GM10248 (cell line): ENCODE results near the gene LAMB2.

Source experiments
- CTCF ChIA-PET: fragments of 300-600 bp; sonication (Branson Sonifier 250); formaldehyde crosslinking; extraction: SDS; loops from one replicate; lab custom pipeline; 2021; ENCODE audit warnings: antibody characterized with exemption; lab: Yijun Ruan, JAX
- POLR2A ChIA-PET: fragments of 350-650 bp; sonication (Branson Sonifier 250); formaldehyde crosslinking; extraction: SDS; loops from one replicate; lab custom pipeline; 2020; ENCODE audit warnings: antibody characterized with exemption; lab: Yijun Ruan, JAX
- DNase-seq: peaks from one replicate; pipeline ENCODE4 v3.0.0; 2012; ENCODE audit errors: extremely low spot score
- TF ChIP-seq, protein P1 (sequence below): IDR thresholded peaks from 2 replicates; pipeline ENCODE4 v1.5.1; 2012; ENCODE audit warnings: mild to moderate bottlenecking, low read depth; ENCODE audit errors: extremely low read depth, missing control alignments, control extremely low read depth

LAMB2 gene

DNA sequence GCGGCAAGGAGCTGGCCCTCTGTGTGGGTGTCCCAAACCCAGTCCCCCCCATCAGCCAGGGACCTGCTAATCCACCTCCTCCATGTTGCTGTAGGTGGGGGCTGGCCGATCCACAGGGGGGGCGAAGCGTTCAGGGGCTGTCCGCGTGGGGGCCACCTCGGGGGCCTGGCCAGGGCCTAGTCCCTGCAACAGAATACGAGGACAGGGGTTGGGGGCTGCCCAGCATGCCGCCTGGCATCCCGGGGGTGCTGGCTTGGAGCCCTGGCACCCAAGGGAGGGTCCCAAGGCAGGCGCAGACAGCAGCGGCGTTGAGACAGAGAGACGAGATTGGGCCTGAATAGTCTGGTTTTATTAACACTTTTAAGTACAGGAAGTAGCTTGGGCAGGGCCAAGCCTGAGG, 24.5 kb downstream of the LAMB2 start:
- TF ChIP-seq, protein P1, sequence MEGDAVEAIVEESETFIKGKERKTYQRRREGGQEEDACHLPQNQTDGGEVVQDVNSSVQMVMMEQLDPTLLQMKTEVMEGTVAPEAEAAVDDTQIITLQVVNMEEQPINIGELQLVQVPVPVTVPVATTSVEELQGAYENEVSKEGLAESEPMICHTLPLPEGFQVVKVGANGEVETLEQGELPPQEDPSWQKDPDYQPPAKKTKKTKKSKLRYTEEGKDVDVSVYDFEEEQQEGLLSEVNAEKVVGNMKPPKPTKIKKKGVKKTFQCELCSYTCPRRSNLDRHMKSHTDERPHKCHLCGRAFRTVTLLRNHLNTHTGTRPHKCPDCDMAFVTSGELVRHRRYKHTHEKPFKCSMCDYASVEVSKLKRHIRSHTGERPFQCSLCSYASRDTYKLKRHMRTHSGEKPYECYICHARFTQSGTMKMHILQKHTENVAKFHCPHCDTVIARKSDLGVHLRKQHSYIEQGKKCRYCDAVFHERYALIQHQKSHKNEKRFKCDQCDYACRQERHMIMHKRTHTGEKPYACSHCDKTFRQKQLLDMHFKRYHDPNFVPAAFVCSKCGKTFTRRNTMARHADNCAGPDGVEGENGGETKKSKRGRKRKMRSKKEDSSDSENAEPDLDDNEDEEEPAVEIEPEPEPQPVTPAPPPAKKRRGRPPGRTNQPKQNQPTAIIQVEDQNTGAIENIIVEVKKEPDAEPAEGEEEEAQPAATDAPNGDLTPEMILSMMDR = no peak
- ChIA-PET CTCF (interaction anchor here (0.9 kb wide), 1 partner anchor 120 kb away, joined by 3 read pairs; no protein-coding TSS in a partner anchor), POLR2A (interaction anchor here (1.1 to 1.9 kb wide), 2 partner anchors 12 to 14 kb away, joined by 3 to 6 read pairs; partner anchors contain the start of genes QRICH1 and USP19)
- DNase-seq = no peak

DNA sequence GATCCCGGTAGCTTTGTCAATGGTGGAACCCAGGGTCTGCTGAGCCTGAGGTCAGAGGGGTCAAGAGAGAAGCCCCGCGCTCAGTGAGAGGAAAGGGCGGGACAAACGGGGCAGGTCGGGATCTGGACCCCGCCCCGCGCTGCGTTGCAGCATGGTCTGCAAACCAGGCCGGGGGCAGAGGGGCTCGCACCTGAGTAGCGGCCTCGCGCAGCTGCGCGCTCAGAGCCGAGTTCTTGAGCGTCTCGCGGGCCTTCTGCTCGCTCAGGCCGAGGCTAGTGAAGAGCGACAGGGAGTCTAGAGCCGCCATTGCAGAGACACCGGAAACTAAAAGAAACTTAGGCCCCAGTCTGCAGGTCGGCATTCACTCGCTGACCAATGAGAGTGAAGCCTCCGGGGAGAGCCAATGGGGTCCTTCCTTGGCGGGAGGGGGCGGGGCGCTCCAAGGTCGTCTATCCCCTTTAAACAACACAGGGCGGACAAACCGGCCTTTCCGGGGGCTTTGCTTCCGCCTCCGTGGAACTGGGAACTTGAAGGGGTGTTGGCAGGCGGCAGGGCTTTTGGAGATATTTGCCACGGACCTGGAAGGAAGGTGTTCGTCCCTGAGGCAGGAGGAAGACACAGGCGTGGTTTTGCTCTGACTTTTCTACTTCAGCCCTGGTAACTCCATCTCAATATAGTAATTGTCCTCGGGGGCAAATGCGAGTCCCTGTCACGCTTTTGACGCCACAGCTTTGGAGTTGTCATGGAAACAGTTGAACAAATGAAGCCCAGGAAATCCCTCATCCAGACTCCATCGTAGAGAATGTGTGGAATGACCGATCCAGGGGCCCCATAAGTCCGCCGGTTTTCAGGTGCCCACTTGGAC, 28.2 kb downstream of the LAMB2 start, which contains the start of gene QARS1:
TSS of gene QARS1 (minus strand) at position 331 of the 865 bp plus-strand sequence. CDS start at position 307, 24 bp downstream.
- ChIA-PET CTCF (interaction anchor here (1.0 to 2.5 kb wide), 4 partner anchors 11 to 340 kb away, joined by 3 to 18 read pairs (median 4); partner anchors contain the start of genes KLHDC8B, NDUFAF3 and QRICH1), POLR2A (interaction anchor here (0.5 to 1.5 kb wide), 3 partner anchors 11 to 26 kb away, joined by 3 to 6 read pairs (median 5); partner anchors contain the start of gene QRICH1)

DNA sequence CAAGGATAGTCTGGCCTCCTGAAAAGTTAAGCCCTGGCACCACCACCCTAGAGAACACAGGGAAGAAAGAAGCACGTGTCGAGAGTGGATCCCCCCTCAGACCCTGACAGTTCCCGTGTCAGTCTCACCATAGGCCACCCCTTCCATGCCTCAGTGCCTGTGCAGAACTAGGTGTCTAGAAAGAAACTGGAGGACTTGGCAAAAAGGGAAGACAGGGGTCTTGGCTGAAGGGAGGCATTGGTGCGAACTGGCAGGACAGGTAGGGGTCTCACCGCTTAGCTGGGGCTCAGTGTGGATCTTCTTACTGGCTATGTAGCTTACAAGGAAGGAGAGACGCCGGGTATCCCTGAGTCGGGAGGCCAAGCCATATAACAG, 28.8 kb downstream of the LAMB2 start:
- DNase-seq = no peak
- CTCF ChIA-PET = interaction anchor here (1.0 to 2.5 kb wide), 3 partner anchors 11 to 341 kb away, joined by 3 to 18 read pairs (median 4); partner anchors contain the start of genes NDUFAF3 and QRICH1
- TF ChIP-seq, protein P1 = no peak
- POLR2A ChIA-PET = interaction anchor here (0.5 to 1.5 kb wide), 3 partner anchors 10 to 26 kb away, joined by 3 to 6 read pairs (median 5); partner anchors contain the start of gene QRICH1

More for the DNA sequence above, 28.2 kb downstream of the LAMB2 start, which contains the start of gene QARS1:
- TF ChIP-seq, protein P1 = no peak
- peak; percentile 97 for DNase-seq

DNA sequence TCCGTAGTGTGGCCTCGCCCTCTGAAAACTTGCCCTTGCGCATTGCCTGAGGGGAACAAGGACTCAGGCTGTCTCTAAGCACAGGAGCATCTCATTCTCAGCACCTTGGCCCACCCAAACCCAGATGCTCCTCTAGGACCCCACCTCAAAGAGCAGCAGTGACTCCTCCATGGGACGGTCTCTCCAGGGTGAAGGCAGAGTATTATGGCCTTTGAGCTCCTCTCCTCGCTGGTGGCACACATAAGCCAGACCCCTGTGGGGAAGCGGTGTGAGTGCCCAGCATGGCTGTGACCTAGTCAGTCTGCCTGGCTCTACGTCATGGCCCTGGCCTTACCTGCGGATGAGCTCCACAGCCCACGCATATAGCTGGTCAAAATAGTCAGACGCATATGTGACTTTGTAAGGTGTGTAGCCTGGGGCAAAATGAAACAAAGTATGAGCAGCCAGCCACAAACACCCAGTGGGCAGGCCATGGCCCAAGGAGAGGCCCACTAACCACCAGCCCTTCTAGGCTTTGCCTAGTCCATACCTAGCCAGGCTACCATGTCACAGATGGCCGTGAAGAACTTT, 32.7 kb downstream of the LAMB2 start:
- no peak for DNase-seq
- ChIA-PET CTCF (no interaction called here), POLR2A (no interaction called here)
- TF ChIP-seq, protein P1 = no peak

DNA sequence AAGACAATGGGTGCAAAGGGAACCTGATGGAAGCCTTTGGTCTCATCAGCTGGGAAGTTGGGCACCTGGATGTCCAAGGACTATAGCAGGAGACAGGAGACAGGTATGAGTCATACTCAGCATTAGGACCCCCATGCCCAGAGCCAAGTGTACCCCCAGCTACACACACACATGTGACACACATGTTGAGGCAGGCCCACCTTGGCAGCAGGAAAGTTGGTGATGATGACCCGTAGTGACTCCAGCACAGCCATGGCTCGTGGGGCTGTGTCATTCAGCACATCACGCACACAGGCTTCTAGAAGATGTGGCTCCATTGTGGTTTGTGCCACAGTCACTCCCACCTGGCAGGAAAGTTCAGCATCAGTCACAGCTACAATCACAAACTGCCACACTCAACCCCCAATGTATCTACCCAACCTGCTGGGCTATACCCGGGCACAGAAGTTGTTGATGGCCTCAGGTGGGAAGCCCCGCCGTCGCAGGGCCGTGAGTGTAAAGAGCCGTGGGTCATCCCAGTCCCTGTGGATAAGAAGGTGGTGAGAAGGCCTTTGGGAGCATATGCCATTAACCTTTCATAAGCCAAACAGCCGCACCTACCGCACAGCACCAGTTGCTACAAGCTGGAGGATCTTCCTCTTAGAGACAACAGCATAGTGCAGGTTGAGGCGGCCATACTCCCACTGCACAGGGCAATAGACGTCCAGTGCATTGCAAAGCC, 33.8 kb downstream of the LAMB2 start:
- ChIA-PET POLR2A (no interaction called here), CTCF (no interaction called here)
- TF ChIP-seq, protein P1 = no peak
- no peak for DNase-seq
